ENCODE results near the gene THUMPD1. TPM values are rescaled to one million over a fixed set of nuclear protein-coding genes. Genes with fewer than 3 reads are reported as not detected.

THUMPD1 gene
- total and polyA plus RNA-seq, 2 of the 4 experiments (the other 2 are of a cell fraction) = 34.5 to 109 TPM

DNA sequence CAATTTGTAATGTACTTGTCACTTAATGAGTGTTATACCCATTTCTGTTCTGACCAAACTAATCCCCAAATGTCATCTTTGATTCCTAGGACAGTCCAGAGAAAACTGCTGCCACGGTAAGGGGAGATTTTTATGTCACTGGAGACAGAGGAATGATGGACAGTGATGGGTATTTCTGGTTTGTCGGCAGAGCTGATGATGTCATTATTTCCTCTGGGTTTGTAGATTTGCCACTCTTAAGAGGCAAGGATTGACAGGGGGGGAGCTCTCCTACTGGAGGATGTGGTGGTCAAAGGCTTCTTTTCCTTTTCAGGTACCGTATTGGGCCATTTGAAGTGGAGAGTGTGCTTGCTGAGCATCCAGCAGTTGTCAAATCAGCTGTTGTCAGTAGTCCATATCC is 12.5 kb downstream of the THUMPD1 start:
- Histone ChIP-seq H4K91ac (ENCODE audit: insufficient read depth, low read depth, low read length) (no peak overlapping the region), H2BK120ac (ENCODE audit: low read depth, low read length) (no peak overlapping the region), H3K27ac (ENCODE audit: insufficient read depth, low read length) (no peak overlapping the region), H3K9ac (ENCODE audit: low read depth, low read length) (no peak overlapping the region), H3K4me3 (ENCODE audit: insufficient read depth, low read depth, low read length) (no peak overlapping the region), H3K9me1 (ENCODE audit: insufficient read depth, low read length) (no peaks in the 10 kb centered on the region), H3K27me3 (ENCODE audit: control insufficient read depth, insufficient read depth, low read length) (no peaks in the 10 kb centered on the region), H3K36me3 (ENCODE audit: control insufficient read depth, insufficient read depth, low read length) (no peaks in the 10 kb centered on the region), H4K8ac (ENCODE audit: low read depth in 2 of 2, low read length in 2 of 2) (no peak overlapping the region), H2BK20ac (ENCODE audit: low read depth, low read length) (no peak overlapping the region), H2BK5ac (ENCODE audit: low read depth, low read length, poor library complexity, severe bottlenecking) (no peak overlapping the region), H2BK15ac (ENCODE audit: low read depth, low read length) (no peak overlapping the region), H3K79me1 (ENCODE audit: low read depth in 1 of 2, low read length in 2 of 2) (no peaks in the 10 kb centered on the region), H4K20me1 (ENCODE audit: insufficient read depth, low read length) (no peaks in the 10 kb centered on the region), H3K23ac (ENCODE audit: low read depth, low read length) (no peak overlapping the region), H2AK5ac (ENCODE audit: low read depth, low read length) (no peak overlapping the region), H3K18ac (ENCODE audit: low read depth, low read length) (no peak overlapping the region), H2AK9ac (replicated peaks; ENCODE audit: low read depth, low read length, poor library complexity) (no peak overlapping the region), H4K5ac (ENCODE audit: low read depth, low read length) (no peak overlapping the region), H3K9me3 (ENCODE audit: control insufficient read depth, insufficient read depth, low read length) (no peaks in the 10 kb centered on the region), H3K4me2 (ENCODE audit: low read depth, low read length) (no peak overlapping the region), H3K14ac (replicated peaks; ENCODE audit: low read depth, low read length) (no peak overlapping the region), H2AFZ (replicated peaks; ENCODE audit: low read length, poor library complexity) (no peak overlapping the region), H3K4me1 (ENCODE audit: control insufficient read depth, insufficient read depth, low read length) (no peaks in the 10 kb centered on the region), H3K56ac (ENCODE audit: extremely low read depth, insufficient read depth, low read length) (no peak overlapping the region), H3K4ac (ENCODE audit: low read depth, low read length) (no peak overlapping the region)
- BruUV-seq (replicated peaks) = no TSS peak
- ChIA-PET CTCF (no interaction called here), POLR2A (ENCODE audit: unreplicated experiment) (no interaction called here)
- no peak for ATAC-seq (ENCODE audit: low read depth)
- no CpG with 5 or more reads among the region's 3 CpGs for WGBS, 2 experiments (ENCODE audit: extremely low coverage in 2 of 2, insufficient read length in 1 of 2)
- in situ Hi-C loops (cut with MboI; ENCODE audit: low sequenced_read_pairs) = no loop called here
- TF ChIP-seq BHLHE40 (IDR thresholded peaks at IDR 0.05; ENCODE audit: low read depth, low read length) (no peak), RAD21 (IDR thresholded peaks at IDR 0.05; ENCODE audit: low read length) (no peak), MAZ (IDR thresholded peaks at IDR 0.05; ENCODE audit: borderline replicate concordance, low read depth, low read length) (no peak), FOS (IDR thresholded peaks at IDR 0.05; ENCODE audit: low read depth, low read length) (no peak)
- TF ChIP-seq, protein P1, sequence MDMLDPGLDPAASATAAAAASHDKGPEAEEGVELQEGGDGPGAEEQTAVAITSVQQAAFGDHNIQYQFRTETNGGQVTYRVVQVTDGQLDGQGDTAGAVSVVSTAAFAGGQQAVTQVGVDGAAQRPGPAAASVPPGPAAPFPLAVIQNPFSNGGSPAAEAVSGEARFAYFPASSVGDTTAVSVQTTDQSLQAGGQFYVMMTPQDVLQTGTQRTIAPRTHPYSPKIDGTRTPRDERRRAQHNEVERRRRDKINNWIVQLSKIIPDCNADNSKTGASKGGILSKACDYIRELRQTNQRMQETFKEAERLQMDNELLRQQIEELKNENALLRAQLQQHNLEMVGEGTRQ (IDR thresholded peaks at IDR 0.05; ENCODE audit: low read depth, low read length) = no peak
- TF ChIP-seq, protein P2, sequence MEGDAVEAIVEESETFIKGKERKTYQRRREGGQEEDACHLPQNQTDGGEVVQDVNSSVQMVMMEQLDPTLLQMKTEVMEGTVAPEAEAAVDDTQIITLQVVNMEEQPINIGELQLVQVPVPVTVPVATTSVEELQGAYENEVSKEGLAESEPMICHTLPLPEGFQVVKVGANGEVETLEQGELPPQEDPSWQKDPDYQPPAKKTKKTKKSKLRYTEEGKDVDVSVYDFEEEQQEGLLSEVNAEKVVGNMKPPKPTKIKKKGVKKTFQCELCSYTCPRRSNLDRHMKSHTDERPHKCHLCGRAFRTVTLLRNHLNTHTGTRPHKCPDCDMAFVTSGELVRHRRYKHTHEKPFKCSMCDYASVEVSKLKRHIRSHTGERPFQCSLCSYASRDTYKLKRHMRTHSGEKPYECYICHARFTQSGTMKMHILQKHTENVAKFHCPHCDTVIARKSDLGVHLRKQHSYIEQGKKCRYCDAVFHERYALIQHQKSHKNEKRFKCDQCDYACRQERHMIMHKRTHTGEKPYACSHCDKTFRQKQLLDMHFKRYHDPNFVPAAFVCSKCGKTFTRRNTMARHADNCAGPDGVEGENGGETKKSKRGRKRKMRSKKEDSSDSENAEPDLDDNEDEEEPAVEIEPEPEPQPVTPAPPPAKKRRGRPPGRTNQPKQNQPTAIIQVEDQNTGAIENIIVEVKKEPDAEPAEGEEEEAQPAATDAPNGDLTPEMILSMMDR (conservative IDR thresholded peaks at IDR 0.05; ENCODE audit: low read depth, low read length) = no peak
- DNase-seq = no peak
- intact Hi-C loops (cut with micrococcal nuclease) = no loop called here
- dilution Hi-C loops (cut with HindIII; ENCODE audit: low sequenced_read_pairs, unreplicated experiment) = no loop called here
